ENCODE results near the gene FES.

FES gene

DNA sequence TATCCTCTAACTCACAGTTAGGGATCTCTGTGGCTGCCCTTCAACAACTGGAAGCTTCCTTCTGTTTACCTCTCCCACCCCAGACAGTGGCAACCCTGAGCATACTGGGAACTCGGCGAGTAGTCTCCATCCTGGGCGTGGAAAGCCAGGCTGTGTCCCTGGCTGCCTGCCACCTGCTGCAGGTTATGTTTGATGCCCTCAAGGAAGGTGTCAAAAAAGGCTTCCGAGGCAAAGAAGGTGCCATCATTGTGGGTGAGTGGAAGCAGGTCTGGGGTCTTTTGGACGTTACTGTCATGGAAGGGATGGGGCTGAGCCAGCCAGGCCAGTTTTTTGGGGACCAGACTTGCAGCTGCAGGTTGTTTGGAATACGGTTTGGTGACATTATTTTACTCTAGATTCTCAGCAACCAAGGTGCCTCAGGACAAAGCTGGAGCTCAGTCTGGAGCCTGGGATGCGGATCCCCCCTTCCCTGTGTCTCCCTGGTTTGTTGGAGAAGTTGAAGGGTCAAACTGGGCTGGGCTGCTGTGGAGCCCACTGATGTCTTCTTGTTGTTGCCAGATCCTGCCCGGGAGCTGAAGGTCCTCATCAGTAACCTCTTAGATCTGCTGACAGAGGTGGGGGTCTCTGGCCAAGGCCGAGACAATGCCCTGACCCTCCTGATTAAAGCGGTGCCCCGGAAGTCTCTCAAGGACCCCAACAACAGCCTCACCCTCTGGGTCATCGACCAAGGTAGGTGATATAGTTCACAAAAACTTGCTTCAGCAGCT is 58.2 kb downstream of the FES start:
- no peak for DNase-seq (ENCODE audit: low spot score)
- TF ChIP-seq, protein P1, sequence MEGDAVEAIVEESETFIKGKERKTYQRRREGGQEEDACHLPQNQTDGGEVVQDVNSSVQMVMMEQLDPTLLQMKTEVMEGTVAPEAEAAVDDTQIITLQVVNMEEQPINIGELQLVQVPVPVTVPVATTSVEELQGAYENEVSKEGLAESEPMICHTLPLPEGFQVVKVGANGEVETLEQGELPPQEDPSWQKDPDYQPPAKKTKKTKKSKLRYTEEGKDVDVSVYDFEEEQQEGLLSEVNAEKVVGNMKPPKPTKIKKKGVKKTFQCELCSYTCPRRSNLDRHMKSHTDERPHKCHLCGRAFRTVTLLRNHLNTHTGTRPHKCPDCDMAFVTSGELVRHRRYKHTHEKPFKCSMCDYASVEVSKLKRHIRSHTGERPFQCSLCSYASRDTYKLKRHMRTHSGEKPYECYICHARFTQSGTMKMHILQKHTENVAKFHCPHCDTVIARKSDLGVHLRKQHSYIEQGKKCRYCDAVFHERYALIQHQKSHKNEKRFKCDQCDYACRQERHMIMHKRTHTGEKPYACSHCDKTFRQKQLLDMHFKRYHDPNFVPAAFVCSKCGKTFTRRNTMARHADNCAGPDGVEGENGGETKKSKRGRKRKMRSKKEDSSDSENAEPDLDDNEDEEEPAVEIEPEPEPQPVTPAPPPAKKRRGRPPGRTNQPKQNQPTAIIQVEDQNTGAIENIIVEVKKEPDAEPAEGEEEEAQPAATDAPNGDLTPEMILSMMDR (IDR thresholded peaks at IDR 0.05; ENCODE audit: extremely low read depth, missing control alignments): no peak

DNA sequence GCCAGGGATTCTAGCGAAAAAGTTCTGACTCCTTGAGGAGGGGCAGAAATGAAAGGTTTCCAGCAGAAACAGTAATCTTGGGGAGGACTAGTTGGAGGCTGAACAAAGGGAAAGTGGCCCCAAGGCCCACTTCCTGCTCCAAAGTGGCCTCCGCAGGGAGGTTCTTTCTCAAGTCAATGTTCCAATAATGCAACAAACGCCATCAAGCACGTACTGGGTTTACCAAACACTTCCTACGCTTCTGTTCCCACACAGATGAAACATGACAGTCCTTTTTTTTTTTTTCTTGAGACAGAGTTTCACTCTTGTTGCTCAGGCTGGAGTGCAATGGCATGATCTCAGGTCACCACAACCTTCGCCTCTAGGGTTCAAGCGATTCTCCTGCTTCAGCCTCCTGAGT is 60.8 kb downstream of the FES start:
- DNase-seq (ENCODE audit: low spot score): no peak
- TF ChIP-seq, protein P1 (IDR thresholded peaks at IDR 0.05; ENCODE audit: extremely low read depth, missing control alignments): no peak
